Heart left ventricle (tissue), 16 donors: ENCODE data around the gene ERBIN. TPM values are rescaled to one million over a fixed set of nuclear protein-coding genes. Genes with fewer than 3 reads are reported as not detected.
"Not testable (repeated sequence)": the region's sequence is repeated elsewhere in the genome, so short reads cannot be mapped to it uniquely, and the experiment has no call there.

Experiments
- ATAC-seq, 4 donors: fragments of 200-7000 bp; cut with Tn5 transposase; one replicate each; pipeline ENCODE4 v1.9.1; 2020 to 2022; ENCODE audit warnings: moderate library complexity in 4 of 4, mild to moderate bottlenecking in 3 of 4, moderate number of reproducible peaks in 1 of 4
- DNase-seq, 5 donors: peaks; one replicate each; pipeline ENCODE4 v3.0.0-alpha.2; 2020
- H3K27ac ChIP-seq, 12 donors: fragments of 200-600 bp; sonication (generic) in 4 of 12; one replicate each; pipeline versions ENCODE4 v1.5.0 to v1.8.0; 2016 to 2022; ENCODE audit warnings: mild to moderate bottlenecking in 2 of 12
- H3K27me3 ChIP-seq, 9 donors: fragments of 200-600 bp; sonication (generic) in 2 of 9; one replicate each; pipeline versions ENCODE4 v1.5.1 to v1.8.0; 2016 to 2022; ENCODE audit warnings: mild to moderate bottlenecking in 3 of 9
- H3K36me3 ChIP-seq, 9 donors: fragments of 200-600 bp; sonication (generic) in 2 of 9; one replicate each; pipeline versions ENCODE4 v1.5.0 to v1.8.0; 2018 to 2022; ENCODE audit warnings: mild to moderate bottlenecking in 2 of 9
- H3K4me1 ChIP-seq, 12 donors: fragments of 200-600 bp; sonication (generic) in 4 of 12; one replicate each; pipeline versions ENCODE4 v1.5.0 to v1.8.0; 2016 to 2022; ENCODE audit warnings: mild to moderate bottlenecking in 3 of 12
- H3K4me3 ChIP-seq, 12 donors: fragments of 200-600 bp; sonication (generic) in 4 of 12; one replicate each; pipeline versions ENCODE4 v1.5.0 to v1.8.0; 2017 to 2022; ENCODE audit warnings: mild to moderate bottlenecking in 9 of 12, moderate library complexity in 4 of 12
- H3K9me3 ChIP-seq, 12 donors: fragments of 200-600 bp; sonication (generic) in 4 of 12; one replicate each; pipeline versions ENCODE4 v1.5.0 to v1.8.0; 2016 to 2022; ENCODE audit warnings: mild to moderate bottlenecking in 1 of 12
- POLR2A ChIP-seq, 2 donors: fragments of 450-650 bp; IDR thresholded peaks; one replicate each; pipeline ENCODE4 v1.6.1; 2017; ENCODE audit warnings: antibody characterized with exemption in 2 of 2, mild to moderate bottlenecking in 2 of 2, moderate library complexity in 2 of 2
- WGBS, 4 donors: extraction: QIAGEN DNeasy Blood & Tissue Kit in 2 of 4; methylation state at CpG; one replicate each; pipeline versions ENCODE4 v1.1.5 to v1.1.7; 2013 to 2018; 5-methylcytosine and 5-hydroxymethylcytosine counted together
- intact Hi-C, 10 donors: fragments of 100-400 bp; cut with DNase I; formaldehyde crosslinking; loops; one replicate each; pipeline versions ENCODE4 v1.11.1 to v1.14.2; 2022
- polyA plus RNA-seq, 2 donors: library from polyadenylated mRNA; stranded (reverse); fragments of 200-250 nt; gene quantifications; one replicate each; pipeline ENCODE4 v1.2.3, GENCODE V29; 2013
- total RNA-seq, 9 donors: library from RNA; depleted of rRNA in 2 of 9; stranded (reverse); fragments of >200 nt in 2 of 9; fragmentation: NEBNext Ultra II Directional in 3 of 9; extraction: Animal tissue kit (Norgen Biotek cat#: 25700) in 3 of 9; gene quantifications; one replicate each; pipeline versions ENCODE4 v1.1.0 to v1.2.4, GENCODE V29; 2016 to 2023
- TF ChIP-seq, protein P1 (sequence below), 12 donors: fragments of 200-600 bp; sonication (generic) in 4 of 12; IDR thresholded peaks; one replicate each; pipeline versions ENCODE4 v1.5.0 to v1.8.0; 2018 to 2022; ENCODE audit warnings: antibody characterized with exemption in 12 of 12, mild to moderate bottlenecking in 5 of 12
- donor health status: ischemic (EF 13 %, LVEDD 7.1; RV severe dilation, severe dysfunction).
- donor health status: healthy with polysubstance abuse.
- donor health status: DM: no; HTN: yes; CAD: no.
- donor health status: DM: no; HTN: no; CAD: no.
- donor health status: ischemic (EF 25% LVEDD 6.9; RV normal size, moderate dysfunction).
- donor health status: ischemic (EF 25% LVEDD 5.7; RV mildly dilated, moderate dysfunction).
- donor health status: healthy.
- donor health status: DM: yes; HTN: yes; CAD: no.
- donor health status: ischemic (EF 35%, LVEDD 5.7; RV mildly dilated, moderate dysfunction).
- donor health status: nonischemic (EF 11% LVEDD 7.7; RV severe dilation, severe dysfunction).
- donor health status: DM: yes; HTN: yes; CAD: no.
- donor health status: PGD.
- donor health status: ischemic (EF 29% LVEDD 5.4; RV normal size, mild dysfunction).
- donor health status: nonischemic (EF 23%, LVEDD 6.1; RV moderate dilation, normal function).

Gene ERBIN
- total and polyA plus RNA-seq, 11 donors = 6.7 to 59.1 (median 37.5) TPM

DNA sequence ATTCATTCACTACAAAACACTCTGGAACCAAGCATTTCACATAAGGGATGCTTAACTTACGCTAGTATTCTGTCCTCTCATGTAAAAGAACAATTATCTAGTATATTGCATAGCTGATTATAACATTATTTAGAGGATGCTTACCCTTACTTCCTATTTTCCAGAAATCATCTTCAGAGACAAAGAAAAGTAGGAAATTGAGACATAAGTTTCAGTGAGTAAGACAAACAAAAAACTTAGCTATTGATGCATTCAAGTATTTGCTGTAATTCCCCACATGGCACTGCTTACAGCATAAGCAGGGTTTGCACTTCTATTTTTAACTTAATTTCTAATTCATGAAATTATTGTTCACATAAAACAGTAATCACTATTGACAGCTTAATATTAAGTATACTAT lies 112.9 kb downstream of the ERBIN start:
- WGBS, 4 donors = 89 to 98% (median 96%) methylated on average over 1 of the region's 1 CpG
- Histone ChIP-seq H3K36me3 (peaks cover 0 to 98% (median 48%) of the 10 kb centered on the region in 9 donors), H3K27ac (no peak overlapping the region), H3K9me3 (no peaks in the 10 kb centered on the region), H3K27me3 (no peaks in the 10 kb centered on the region), H3K4me1 (no peaks in the 10 kb centered on the region), H3K4me3 (no peak overlapping the region)
- intact Hi-C loops = no loop called here
- ATAC-seq (no peak), DNase-seq (no peak)
- TF ChIP-seq, protein P1, sequence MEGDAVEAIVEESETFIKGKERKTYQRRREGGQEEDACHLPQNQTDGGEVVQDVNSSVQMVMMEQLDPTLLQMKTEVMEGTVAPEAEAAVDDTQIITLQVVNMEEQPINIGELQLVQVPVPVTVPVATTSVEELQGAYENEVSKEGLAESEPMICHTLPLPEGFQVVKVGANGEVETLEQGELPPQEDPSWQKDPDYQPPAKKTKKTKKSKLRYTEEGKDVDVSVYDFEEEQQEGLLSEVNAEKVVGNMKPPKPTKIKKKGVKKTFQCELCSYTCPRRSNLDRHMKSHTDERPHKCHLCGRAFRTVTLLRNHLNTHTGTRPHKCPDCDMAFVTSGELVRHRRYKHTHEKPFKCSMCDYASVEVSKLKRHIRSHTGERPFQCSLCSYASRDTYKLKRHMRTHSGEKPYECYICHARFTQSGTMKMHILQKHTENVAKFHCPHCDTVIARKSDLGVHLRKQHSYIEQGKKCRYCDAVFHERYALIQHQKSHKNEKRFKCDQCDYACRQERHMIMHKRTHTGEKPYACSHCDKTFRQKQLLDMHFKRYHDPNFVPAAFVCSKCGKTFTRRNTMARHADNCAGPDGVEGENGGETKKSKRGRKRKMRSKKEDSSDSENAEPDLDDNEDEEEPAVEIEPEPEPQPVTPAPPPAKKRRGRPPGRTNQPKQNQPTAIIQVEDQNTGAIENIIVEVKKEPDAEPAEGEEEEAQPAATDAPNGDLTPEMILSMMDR (IDR thresholded peaks at IDR 0.05) = no peak
- no peak for TF ChIP-seq POLR2A (IDR thresholded peaks at IDR 0.05)

DNA sequence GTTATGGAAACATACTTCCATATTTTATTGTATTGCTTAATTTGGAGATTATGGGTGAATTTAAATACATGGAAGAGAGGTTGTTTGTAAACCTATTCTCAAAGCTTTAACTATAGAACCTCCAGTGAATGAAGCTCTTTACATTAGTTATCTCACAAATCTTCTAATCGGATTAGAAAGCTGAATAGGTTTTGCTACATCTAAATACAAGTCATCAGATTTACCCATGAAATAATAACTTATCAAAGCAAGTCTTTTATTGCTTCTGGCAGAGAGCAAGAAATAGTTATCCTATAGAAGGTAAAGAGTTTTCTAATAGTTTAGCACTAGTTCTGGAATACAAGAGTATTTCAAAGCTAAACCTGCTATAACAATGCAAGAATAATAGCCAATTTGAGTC lies 113.3 kb downstream of the ERBIN start:
- Histone ChIP-seq H3K9me3 (no peaks in the 10 kb centered on the region), H3K27me3 (no peaks in the 10 kb centered on the region), H3K36me3 (peaks cover 0 to 98% (median 48%) of the 10 kb centered on the region in 9 donors), H3K4me1 (no peaks in the 10 kb centered on the region), H3K4me3 (no peak overlapping the region), H3K27ac (no peak overlapping the region)
- ATAC-seq (no peak), DNase-seq (no peak)
- intact Hi-C loops = loop anchor here in 1 of 10 donors (10.0 kb wide), 1 partner anchor 275 kb away; no protein-coding TSS in a partner anchor
- no peak for TF ChIP-seq POLR2A (IDR thresholded peaks at IDR 0.05)
- TF ChIP-seq, protein P1 (IDR thresholded peaks at IDR 0.05) = no peak
- WGBS, 4 donors = 91 to 98% (median 97%) methylated on average over 1 of the region's 1 CpG

DNA sequence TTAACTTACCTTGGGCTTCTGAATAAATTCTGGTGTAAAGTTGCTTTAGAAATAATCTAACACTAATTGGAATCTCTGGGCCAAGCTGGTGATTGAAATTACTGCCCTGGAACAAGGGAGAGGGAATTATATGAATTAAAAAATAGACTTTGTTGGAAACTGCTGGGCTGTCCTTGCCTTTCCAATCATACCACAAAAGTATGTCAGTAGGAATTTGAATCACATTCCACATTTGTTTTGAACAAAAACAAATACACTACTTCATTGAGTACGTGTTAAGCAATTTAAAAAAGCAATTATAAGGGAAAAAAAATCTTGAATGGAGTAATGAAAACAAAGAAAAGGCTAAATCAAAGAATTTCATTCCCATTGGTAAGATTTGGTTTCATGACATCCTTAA lies 115.3 kb downstream of the ERBIN start:
- TF ChIP-seq, protein P1 (IDR thresholded peaks at IDR 0.05) = no peak
- Histone ChIP-seq H3K36me3 (peaks cover 0 to 98% (median 53%) of the 10 kb centered on the region in 9 donors), H3K27ac (no peak overlapping the region), H3K4me1 (no peaks in the 10 kb centered on the region), H3K9me3 (no peaks in the 10 kb centered on the region), H3K27me3 (no peaks in the 10 kb centered on the region), H3K4me3 (no peak overlapping the region)
- 85 to 89% (median 86%) methylated on average over 1 of the region's 1 CpG for WGBS, 4 donors
- intact Hi-C loops = loop anchor here in 1 of 10 donors (10.0 kb wide), 1 partner anchor 277 kb away; no protein-coding TSS in a partner anchor
- DNase-seq (no peak), ATAC-seq (no peak)

- ATAC-seq = no peak
- TF ChIP-seq POLR2A (IDR thresholded peaks at IDR 0.05) = no peak
- TF ChIP-seq, protein P1 (IDR thresholded peaks at IDR 0.05) = no peak
- 91 to 98% (median 96%) methylated on average over 1 of the region's 1 CpG for WGBS, 4 donors
Observed at GRCh38 chr5:66057239-66057638, 130.9 kb downstream of the ERBIN start.

DNA sequence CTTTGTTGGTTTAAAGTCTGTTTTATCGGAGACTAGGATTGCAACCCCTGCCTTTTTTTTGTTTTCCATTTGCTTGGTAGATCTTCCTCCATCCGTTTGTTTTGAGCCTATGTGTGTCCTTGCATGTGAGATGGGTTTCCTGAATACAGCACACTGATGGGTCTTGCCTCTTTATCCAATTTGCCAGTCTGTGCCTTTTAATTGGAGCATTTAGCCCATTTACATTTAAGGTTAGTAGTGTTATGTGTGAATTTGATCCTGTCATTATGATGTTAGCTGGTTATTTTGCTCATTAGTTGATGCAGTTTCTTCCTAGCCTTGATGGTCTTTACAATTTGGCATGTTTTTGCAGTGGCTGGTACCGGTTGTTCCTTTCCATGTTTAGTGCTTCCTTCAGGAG lies 134.9 kb downstream of the ERBIN start:
- H3K27ac ChIP-seq, H3K9me3 ChIP-seq, H3K4me1 ChIP-seq, H3K4me3 ChIP-seq, ATAC-seq, intact Hi-C loops, DNase-seq, H3K27me3 ChIP-seq: not testable (repeated sequence)
- 95 to 100% (median 99%) methylated on average over 2 of the region's 3 CpGs for WGBS, 4 donors
- H3K36me3 ChIP-seq = peaks cover 0 to 16% (median 0%) of the 10 kb centered on the region in 9 donors

More at GRCh38 chr5:66057239-66057638, 130.9 kb downstream of the ERBIN start:
- H3K9me3 ChIP-seq = peaks cover 0 to 7% (median 0%) of the 10 kb centered on the region in 12 donors
- H3K27me3 ChIP-seq = no peaks in the 10 kb centered on the region
- no peak overlapping the region for H3K4me3 ChIP-seq
- no peak for DNase-seq
- peaks cover 0 to 49% (median 36%) of the 10 kb centered on the region in 9 donors for H3K36me3 ChIP-seq
- no peaks in the 10 kb centered on the region for H3K4me1 ChIP-seq
- intact Hi-C loops = no loop called here
- H3K27ac ChIP-seq = no peak overlapping the region

DNA sequence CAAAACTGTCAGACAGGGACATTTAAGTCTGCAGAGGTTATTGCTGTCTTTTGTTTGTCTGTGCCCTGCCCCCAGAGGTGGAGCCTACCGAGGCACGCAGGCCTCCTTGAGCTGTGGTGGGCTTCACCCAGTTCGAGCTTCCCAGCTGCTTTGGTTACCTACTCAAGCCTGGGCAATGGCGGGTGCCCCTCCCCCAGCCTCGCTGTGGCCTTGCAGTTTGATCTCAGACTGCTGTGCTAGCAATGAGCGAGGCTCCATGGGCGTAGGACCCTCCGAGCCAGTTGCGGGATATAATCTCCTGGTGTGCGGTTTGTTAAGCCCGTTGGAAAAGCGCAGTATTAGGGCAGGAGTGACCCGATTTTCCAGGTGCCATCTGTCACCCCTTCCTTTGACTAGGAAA lies 136.7 kb downstream of the ERBIN start:
- H3K9me3 ChIP-seq, H3K27ac ChIP-seq, intact Hi-C loops, H3K4me3 ChIP-seq, H3K27me3 ChIP-seq, H3K4me1 ChIP-seq, DNase-seq, ATAC-seq: not testable (repeated sequence)
- peaks cover 0 to 13% (median 0%) of the 10 kb centered on the region in 9 donors for H3K36me3 ChIP-seq
- 97 to 100% (median 98%) methylated on average over 12 to 13 of the region's 13 CpGs for WGBS, 4 donors
